ENCODE data around the gene KRTAP4-11.

DNA sequence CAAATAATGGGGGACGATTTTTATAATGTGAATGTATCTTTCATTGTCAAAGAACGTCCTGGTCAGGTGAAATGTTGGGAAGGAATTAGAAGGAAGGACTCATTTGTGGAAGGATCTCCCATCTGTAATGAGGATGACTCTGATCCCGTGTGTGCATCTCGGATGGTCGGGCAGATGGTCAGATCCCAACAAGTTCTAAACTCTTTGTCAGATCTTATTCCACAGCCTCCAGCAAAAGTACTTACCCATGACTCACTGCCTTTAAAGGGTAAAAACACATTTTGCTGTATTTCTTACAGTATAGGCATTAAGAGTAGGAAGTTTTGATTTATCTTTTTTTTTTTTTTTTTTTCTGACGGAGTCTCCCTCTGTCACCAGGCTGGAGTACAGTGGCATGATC, 19.7 kb downstream of the KRTAP4-11 start:
- TF ChIP-seq EZH2 (IDR thresholded peaks at IDR 0.05; ENCODE audit: borderline replicate concordance, low read depth, low read length, poor library complexity, severe bottlenecking): no peak
- TF ChIP-seq, protein P1, sequence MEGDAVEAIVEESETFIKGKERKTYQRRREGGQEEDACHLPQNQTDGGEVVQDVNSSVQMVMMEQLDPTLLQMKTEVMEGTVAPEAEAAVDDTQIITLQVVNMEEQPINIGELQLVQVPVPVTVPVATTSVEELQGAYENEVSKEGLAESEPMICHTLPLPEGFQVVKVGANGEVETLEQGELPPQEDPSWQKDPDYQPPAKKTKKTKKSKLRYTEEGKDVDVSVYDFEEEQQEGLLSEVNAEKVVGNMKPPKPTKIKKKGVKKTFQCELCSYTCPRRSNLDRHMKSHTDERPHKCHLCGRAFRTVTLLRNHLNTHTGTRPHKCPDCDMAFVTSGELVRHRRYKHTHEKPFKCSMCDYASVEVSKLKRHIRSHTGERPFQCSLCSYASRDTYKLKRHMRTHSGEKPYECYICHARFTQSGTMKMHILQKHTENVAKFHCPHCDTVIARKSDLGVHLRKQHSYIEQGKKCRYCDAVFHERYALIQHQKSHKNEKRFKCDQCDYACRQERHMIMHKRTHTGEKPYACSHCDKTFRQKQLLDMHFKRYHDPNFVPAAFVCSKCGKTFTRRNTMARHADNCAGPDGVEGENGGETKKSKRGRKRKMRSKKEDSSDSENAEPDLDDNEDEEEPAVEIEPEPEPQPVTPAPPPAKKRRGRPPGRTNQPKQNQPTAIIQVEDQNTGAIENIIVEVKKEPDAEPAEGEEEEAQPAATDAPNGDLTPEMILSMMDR (conservative IDR thresholded peaks at IDR 0.05; ENCODE audit: low read depth, low read length): no peak
